Measurements from ENCODE around the gene FOXK1.

Gene FOXK1

GRCh38 chr7:4722960-4723630 is 41.0 kb downstream of the FOXK1 start:
- no peak for DNase-seq (ENCODE audit: low spot score)

GRCh38 chr7:4724648-4725013 is 42.5 kb downstream of the FOXK1 start:
- DNase-seq (ENCODE audit: low spot score): no peak

- DNase-seq (ENCODE audit: low spot score): peak; percentile 32
Measured at GRCh38 chr7:4725014-4725849, 43.1 kb downstream of the FOXK1 start.

- no peak for DNase-seq (ENCODE audit: low spot score)
Measured at GRCh38 chr7:4725850-4726450, 43.9 kb downstream of the FOXK1 start.

- DNase-seq (ENCODE audit: low spot score): no peak
Measured at GRCh38 chr7:4726566-4726965, 44.5 kb downstream of the FOXK1 start.

GRCh38 chr7:4727914-4728705 is 46.0 kb downstream of the FOXK1 start:
- DNase-seq (ENCODE audit: low spot score): no peak

- no peak for DNase-seq (ENCODE audit: low spot score)
Measured at GRCh38 chr7:4729266-4729665, 47.2 kb downstream of the FOXK1 start.

- DNase-seq (ENCODE audit: low spot score): no peak
Measured at GRCh38 chr7:4730276-4730675, 48.2 kb downstream of the FOXK1 start.

- DNase-seq (ENCODE audit: low spot score): no peak
Measured at GRCh38 chr7:4730971-4731370, 48.9 kb downstream of the FOXK1 start.

- no peak for DNase-seq (ENCODE audit: low spot score)
Measured at GRCh38 chr7:4731803-4732202, 49.7 kb downstream of the FOXK1 start.

- DNase-seq (ENCODE audit: low spot score): no peak
Measured at GRCh38 chr7:4733936-4734528, 51.9 kb downstream of the FOXK1 start.

GRCh38 chr7:4734587-4735345 is 52.7 kb downstream of the FOXK1 start:
- DNase-seq (ENCODE audit: low spot score): no peak

- DNase-seq (ENCODE audit: low spot score): no peak
Measured at GRCh38 chr7:4737300-4737699, 55.2 kb downstream of the FOXK1 start.

- DNase-seq (ENCODE audit: low spot score): no peak
Measured at GRCh38 chr7:4738711-4739527, 56.8 kb downstream of the FOXK1 start.

GRCh38 chr7:4739528-4739992 is 57.5 kb downstream of the FOXK1 start:
- DNase-seq (ENCODE audit: low spot score): no peak

GRCh38 chr7:4740796-4741195 is 58.7 kb downstream of the FOXK1 start:
- DNase-seq (ENCODE audit: low spot score): no peak

GRCh38 chr7:4742051-4742573 is 60.0 kb downstream of the FOXK1 start:
- DNase-seq (ENCODE audit: low spot score): no peak

GRCh38 chr7:4742852-4743251 is 60.8 kb downstream of the FOXK1 start:
- no peak for DNase-seq (ENCODE audit: low spot score)

- peak; percentile 98 for DNase-seq (ENCODE audit: low spot score)
Measured at GRCh38 chr7:4744391-4745264, 62.5 kb downstream of the FOXK1 start.

Measured in COLO829 (cell line).